ENCODE measurements around the gene C1orf226. TPM values are rescaled to one million over a fixed set of nuclear protein-coding genes. Genes with fewer than 3 reads are reported as not detected.
"Not testable (repeated sequence)": the region's sequence is repeated elsewhere in the genome, so short reads cannot be mapped to it uniquely, and the experiment has no call there.

Gene C1orf226
- total RNA-seq, 1 donor from 2014 or later, result not detected

DNA sequence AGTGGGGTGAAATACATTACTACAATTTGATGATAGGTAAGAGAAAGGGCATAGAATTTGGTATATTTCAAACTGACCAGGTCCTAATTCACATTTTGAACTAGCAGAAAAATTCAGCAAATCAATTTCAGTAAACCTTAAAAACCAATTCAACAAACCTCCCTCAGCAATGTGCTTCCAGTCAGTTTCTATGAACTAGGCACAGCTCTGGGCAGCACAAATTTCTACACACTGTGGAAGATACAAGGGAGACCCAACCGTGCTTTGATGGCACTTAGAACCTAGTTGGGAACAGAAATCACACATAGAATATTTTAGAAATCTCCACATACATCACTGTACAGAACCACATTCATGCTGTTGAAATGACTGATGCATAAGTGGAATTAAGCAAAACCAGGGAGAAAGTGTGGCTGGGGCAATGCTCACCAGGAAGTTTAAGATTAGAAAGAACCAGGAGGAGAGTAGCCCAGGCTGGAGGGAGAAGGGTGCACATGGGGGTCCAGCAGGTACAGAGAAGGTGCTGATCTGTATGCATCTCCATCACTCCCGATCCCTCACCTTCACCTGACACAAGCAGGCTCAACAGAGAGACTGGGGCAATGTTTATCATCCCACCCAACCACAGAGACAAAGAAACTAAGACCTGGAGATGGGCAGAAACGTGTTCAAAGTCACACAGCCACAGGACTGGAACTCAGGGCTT lies 14.8 kb downstream of the C1orf226 start:
- H3K4me3 Mint-ChIP-seq, result no peak overlapping the region
- no peaks in the 10 kb centered on the region for H3K4me1 Mint-ChIP-seq
- intact Hi-C loops (cut with micrococcal nuclease), result no loop called here
- DNase-seq, result no peak
- peaks cover 18% of the 10 kb centered on the region for H3K27me3 Mint-ChIP-seq
- H3K27ac Mint-ChIP-seq, result no peak overlapping the region
- H3K36me3 Mint-ChIP-seq (ENCODE audit: low read depth), result no peaks in the 10 kb centered on the region
- H3K9me3 Mint-ChIP-seq, result no peaks in the 10 kb centered on the region

DNA sequence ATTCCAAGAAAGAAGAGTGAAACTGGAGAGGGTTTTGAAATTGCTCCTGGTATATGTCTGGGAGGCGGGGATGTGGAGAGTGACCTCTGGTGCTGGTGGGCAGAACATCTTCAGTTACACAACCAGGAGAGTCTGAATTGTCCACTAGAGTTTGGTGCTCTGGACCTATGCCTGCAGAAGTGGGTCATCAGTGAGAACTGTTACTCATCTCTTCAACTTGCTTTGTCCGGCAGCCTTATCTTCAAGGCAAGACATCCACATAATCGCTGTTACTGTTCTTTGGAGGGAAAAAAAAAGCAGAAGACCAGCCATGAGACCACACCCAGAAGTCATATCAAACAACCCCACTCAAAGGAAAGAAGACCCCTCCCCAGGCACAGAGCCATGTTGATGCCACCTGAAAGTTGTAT lies 15.5 kb downstream of the C1orf226 start:
- intact Hi-C loops (cut with micrococcal nuclease), result no loop called here
- peaks cover 20% of the 10 kb centered on the region for H3K27me3 Mint-ChIP-seq
- H3K4me3 Mint-ChIP-seq, result no peak overlapping the region
- no peak overlapping the region for H3K27ac Mint-ChIP-seq
- H3K4me1 Mint-ChIP-seq, result no peaks in the 10 kb centered on the region
- no peaks in the 10 kb centered on the region for H3K9me3 Mint-ChIP-seq
- DNase-seq, result no peak
- no peaks in the 10 kb centered on the region for H3K36me3 Mint-ChIP-seq (ENCODE audit: low read depth)

- no peak overlapping the region for H3K4me3 Mint-ChIP-seq
- no peaks in the 10 kb centered on the region for H3K36me3 Mint-ChIP-seq (ENCODE audit: low read depth)
- intact Hi-C loops (cut with micrococcal nuclease), result no loop called here
- no peaks in the 10 kb centered on the region for H3K4me1 Mint-ChIP-seq
- peaks cover 20% of the 10 kb centered on the region for H3K27me3 Mint-ChIP-seq
- DNase-seq, result no peak
- no peaks in the 10 kb centered on the region for H3K9me3 Mint-ChIP-seq
- H3K27ac Mint-ChIP-seq, result no peak overlapping the region
Measured at GRCh38 chr1:162397943-162398560, 16.5 kb downstream of the C1orf226 start.

DNA sequence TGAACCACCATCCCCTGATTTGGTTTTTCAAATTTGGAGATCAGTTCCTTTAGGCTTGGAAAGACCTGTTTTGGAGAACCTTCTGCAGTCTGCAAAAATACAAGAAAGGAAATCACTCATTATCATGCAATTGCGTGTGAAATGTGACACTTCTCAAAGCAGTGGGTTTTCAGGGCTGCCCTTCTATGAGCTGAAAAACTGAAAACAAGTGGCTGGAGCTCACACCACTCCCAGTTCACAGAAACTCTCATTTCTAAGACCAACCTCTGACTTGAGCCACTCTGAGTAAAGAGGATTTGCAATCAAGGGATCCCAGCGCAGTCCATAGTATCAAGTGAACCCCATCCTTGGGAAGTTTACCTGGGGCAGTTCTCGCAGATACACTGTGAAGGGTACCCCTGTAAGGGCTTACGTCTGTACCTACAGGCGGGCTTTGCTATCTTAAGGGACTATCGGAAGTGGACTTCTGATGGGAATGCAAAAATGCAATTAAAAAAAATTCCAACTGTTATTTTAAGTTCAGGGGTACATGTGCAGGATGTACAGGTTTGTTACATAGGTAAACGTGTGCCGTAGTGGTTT lies 17.6 kb downstream of the C1orf226 start:
- Mint-ChIP-seq H3K4me3 (no peak overlapping the region), H3K27ac (no peak overlapping the region), H3K27me3 (peaks cover 17% of the 10 kb centered on the region), H3K4me1 (no peaks in the 10 kb centered on the region), H3K9me3 (no peaks in the 10 kb centered on the region), H3K36me3 (ENCODE audit: low read depth) (no peaks in the 10 kb centered on the region)
- no peak for DNase-seq
- intact Hi-C loops (cut with micrococcal nuclease), result no loop called here

DNA sequence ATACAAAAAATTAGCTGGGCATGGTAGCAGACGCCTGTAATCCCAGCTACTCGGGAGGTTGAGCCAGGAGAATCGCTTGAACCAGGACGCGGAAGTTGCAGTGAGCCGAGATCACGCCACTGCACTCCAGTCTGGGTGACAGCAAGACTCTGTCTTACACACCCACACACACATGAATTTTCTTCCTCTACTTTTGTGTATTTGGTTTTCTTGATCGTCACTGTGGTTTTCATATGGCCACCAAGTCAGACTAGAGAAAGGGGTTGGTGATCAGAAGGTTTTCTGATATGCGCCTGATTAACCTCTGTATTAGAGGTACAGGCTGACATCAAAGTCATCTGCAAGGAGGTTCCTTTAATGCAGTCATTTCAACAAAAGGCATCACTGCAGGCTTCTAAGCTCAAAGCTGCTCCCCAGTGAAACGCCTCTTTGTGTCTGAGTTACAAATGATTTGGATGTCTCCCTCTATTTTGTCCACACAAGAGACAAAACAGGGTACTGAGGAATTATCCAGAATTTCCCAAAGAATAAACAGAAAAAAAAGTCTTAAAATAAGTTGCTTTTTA lies 19.3 kb downstream of the C1orf226 start:
- intact Hi-C loops (cut with micrococcal nuclease), result no loop called here
- H3K9me3 Mint-ChIP-seq, result no peaks in the 10 kb centered on the region
- no peaks in the 10 kb centered on the region for H3K4me1 Mint-ChIP-seq
- no peak for DNase-seq
- H3K36me3 Mint-ChIP-seq (ENCODE audit: low read depth), result no peaks in the 10 kb centered on the region
- H3K27me3 Mint-ChIP-seq, result peaks cover 17% of the 10 kb centered on the region
- no peak overlapping the region for H3K4me3 Mint-ChIP-seq
- H3K27ac Mint-ChIP-seq, result no peak overlapping the region

- no peak overlapping the region for H3K27ac Mint-ChIP-seq
- no peak for DNase-seq
- H3K9me3 Mint-ChIP-seq, result no peaks in the 10 kb centered on the region
- intact Hi-C loops (cut with micrococcal nuclease), result no loop called here
- H3K36me3 Mint-ChIP-seq (ENCODE audit: low read depth), result no peaks in the 10 kb centered on the region
- no peak overlapping the region for H3K4me3 Mint-ChIP-seq
- peaks cover 6% of the 10 kb centered on the region for H3K27me3 Mint-ChIP-seq
- H3K4me1 Mint-ChIP-seq, result no peaks in the 10 kb centered on the region
Measured at GRCh38 chr1:162404550-162405160, 23.1 kb downstream of the C1orf226 start.

- Mint-ChIP-seq H3K27ac (no peak overlapping the region), H3K4me1 (no peaks in the 10 kb centered on the region), H3K27me3 (peaks cover 8% of the 10 kb centered on the region), H3K9me3 (no peaks in the 10 kb centered on the region), H3K4me3 (no peak overlapping the region), H3K36me3 (ENCODE audit: low read depth) (no peaks in the 10 kb centered on the region)
- intact Hi-C loops (cut with micrococcal nuclease), result no loop called here
- no peak for DNase-seq
Measured at GRCh38 chr1:162405800-162406199, 24.3 kb downstream of the C1orf226 start.

DNA sequence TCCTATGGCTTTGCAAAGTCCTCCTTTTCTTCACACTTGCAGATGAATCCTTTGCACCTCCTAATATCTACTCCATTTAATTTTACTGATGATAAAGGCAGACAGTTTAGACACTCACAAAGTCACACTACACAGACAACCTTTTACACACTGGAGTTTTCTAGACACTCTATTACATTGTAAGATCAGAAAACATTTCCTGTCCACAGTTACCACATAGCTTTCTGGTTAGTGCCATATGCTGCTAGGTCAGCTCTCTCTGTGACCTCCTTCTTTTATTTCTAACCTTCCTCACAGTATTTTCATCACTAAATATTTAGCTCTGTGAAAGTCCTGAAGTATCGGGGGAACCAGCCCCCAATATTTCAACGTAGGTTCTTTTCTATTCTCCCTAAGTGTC lies 25.3 kb downstream of the C1orf226 start:
- Mint-ChIP-seq H3K27ac (no peak overlapping the region), H3K36me3 (ENCODE audit: low read depth) (no peaks in the 10 kb centered on the region), H3K27me3 (peaks cover 9% of the 10 kb centered on the region), H3K4me3 (no peak overlapping the region), H3K9me3 (no peaks in the 10 kb centered on the region), H3K4me1 (no peaks in the 10 kb centered on the region)
- intact Hi-C loops (cut with micrococcal nuclease), result no loop called here
- no peak for DNase-seq

- DNase-seq, result no peak
- Mint-ChIP-seq H3K27ac (no peak overlapping the region), H3K36me3 (ENCODE audit: low read depth) (no peaks in the 10 kb centered on the region), H3K27me3 (peaks cover 7% of the 10 kb centered on the region), H3K4me3 (no peak overlapping the region), H3K9me3 (no peaks in the 10 kb centered on the region), H3K4me1 (no peaks in the 10 kb centered on the region)
- intact Hi-C loops (cut with micrococcal nuclease), result no loop called here
Measured at GRCh38 chr1:162407539-162407938, 26.0 kb downstream of the C1orf226 start.

DNA sequence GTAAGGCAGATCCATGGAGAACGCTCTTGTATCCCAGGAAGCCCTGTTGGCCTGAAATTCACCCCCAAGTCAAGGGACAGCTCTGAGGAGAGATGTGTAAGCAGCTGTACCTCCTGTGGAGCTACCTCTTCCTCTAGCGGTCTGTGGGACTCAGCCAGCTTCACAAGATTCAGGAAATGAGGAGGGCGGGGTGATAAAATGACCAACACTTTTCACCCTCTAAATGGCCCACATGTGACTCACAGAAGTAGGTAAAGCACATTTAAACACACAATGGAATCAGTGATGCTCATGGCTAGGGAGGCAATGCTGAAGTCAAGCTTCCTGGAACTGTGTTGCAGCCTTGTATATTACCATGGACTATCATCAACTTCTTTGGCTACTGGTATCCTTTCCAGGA lies 30.5 kb downstream of the C1orf226 start, which contains the start of gene SH2D1B:
Gene SH2D1B (minus strand): TSS at position 135 of the 400 bp plus-strand sequence. CDS start 120 bp downstream, at position 15.
- no peak for DNase-seq
- Mint-ChIP-seq H3K9me3 (no peaks in the 10 kb centered on the region), H3K4me1 (no peaks in the 10 kb centered on the region), H3K36me3 (ENCODE audit: low read depth) (no peaks in the 10 kb centered on the region), H3K4me3 (no peak within 1 kb of the TSS), H3K27me3 (peaks cover 12% of the 10 kb centered on the region), H3K27ac (no peak within 1 kb of the TSS)
- intact Hi-C loops (cut with micrococcal nuclease), result no loop called here

DNA sequence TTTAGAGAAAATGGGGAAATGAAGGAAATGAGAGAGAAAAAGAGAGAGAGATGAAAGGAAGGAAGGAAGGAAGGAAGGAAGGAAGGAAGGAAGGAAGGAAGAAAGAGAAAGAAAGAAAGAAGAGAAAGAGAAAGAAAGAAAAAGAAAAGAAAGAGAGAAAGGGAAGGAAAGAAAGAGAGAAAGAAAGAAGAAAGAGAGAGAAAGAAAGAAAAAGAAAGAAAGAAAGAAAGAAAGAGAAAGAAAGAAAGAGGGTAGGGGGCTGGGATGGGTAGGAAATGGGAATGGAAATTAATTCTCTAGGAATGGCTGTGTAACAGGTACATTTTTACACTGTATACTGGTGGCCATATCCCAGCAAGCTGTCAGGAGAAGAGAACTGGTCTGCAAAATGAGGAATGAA lies 34.7 kb downstream of the C1orf226 start:
- H3K36me3 Mint-ChIP-seq (ENCODE audit: low read depth), result no peaks in the 10 kb centered on the region
- no peak overlapping the region for H3K27ac Mint-ChIP-seq
- no peak for DNase-seq
- intact Hi-C loops (cut with micrococcal nuclease), result no loop called here
- no peak overlapping the region for H3K4me3 Mint-ChIP-seq
- no peaks in the 10 kb centered on the region for H3K9me3 Mint-ChIP-seq
- no peaks in the 10 kb centered on the region for H3K4me1 Mint-ChIP-seq
- peaks cover 9% of the 10 kb centered on the region for H3K27me3 Mint-ChIP-seq

- intact Hi-C loops (cut with micrococcal nuclease), result no loop called here
- H3K4me1 Mint-ChIP-seq, result no peaks in the 10 kb centered on the region
- H3K4me3 Mint-ChIP-seq, result no peak overlapping the region
- H3K27ac Mint-ChIP-seq, result no peak overlapping the region
- peaks cover 6% of the 10 kb centered on the region for H3K27me3 Mint-ChIP-seq
- H3K9me3 Mint-ChIP-seq, result no peaks in the 10 kb centered on the region
- no peak for DNase-seq
- H3K36me3 Mint-ChIP-seq (ENCODE audit: low read depth), result no peaks in the 10 kb centered on the region
Measured at GRCh38 chr1:162416909-162417308, 35.4 kb downstream of the C1orf226 start.

GRCh38 chr1:162417650-162418049 lies 36.1 kb downstream of the C1orf226 start:
- no peaks in the 10 kb centered on the region for H3K9me3 Mint-ChIP-seq
- no peak for DNase-seq
- intact Hi-C loops (cut with micrococcal nuclease), result no loop called here
- no peaks in the 10 kb centered on the region for H3K36me3 Mint-ChIP-seq (ENCODE audit: low read depth)
- H3K4me1 Mint-ChIP-seq, result no peaks in the 10 kb centered on the region
- H3K27me3 Mint-ChIP-seq, result peaks cover 6% of the 10 kb centered on the region
- H3K4me3 Mint-ChIP-seq, result no peak overlapping the region
- no peak overlapping the region for H3K27ac Mint-ChIP-seq

GRCh38 chr1:162418584-162418983 lies 37.1 kb downstream of the C1orf226 start:
- H3K4me1 Mint-ChIP-seq; DNase-seq; H3K27ac Mint-ChIP-seq; H3K9me3 Mint-ChIP-seq; H3K4me3 Mint-ChIP-seq; H3K27me3 Mint-ChIP-seq; intact Hi-C loops (cut with micrococcal nuclease); H3K36me3 Mint-ChIP-seq (ENCODE audit: low read depth): not testable (repeated sequence)

Measured in activated CD4-positive, alpha-beta T cell treated with anti-CD3 and anti-CD28 coated beads, Interleukin-2, amount 10 ng/mL, durations not matched to agents 24 days and 14 days (primary cell).